ENCODE results near the gene EML5. TPM values are rescaled to one million over a fixed set of nuclear protein-coding genes. Genes with fewer than 3 reads are reported as not detected.
A peak's percentile ranks its signal among the peaks of the same experiment; 100 is the strongest.

The EML5 gene
- total and polyA plus RNA-seq, 2 of the 13 experiments (the other 11 are each of a cell fraction or from before 2014, with no cell fraction given): 0.11 TPM; not detected in 1

DNA sequence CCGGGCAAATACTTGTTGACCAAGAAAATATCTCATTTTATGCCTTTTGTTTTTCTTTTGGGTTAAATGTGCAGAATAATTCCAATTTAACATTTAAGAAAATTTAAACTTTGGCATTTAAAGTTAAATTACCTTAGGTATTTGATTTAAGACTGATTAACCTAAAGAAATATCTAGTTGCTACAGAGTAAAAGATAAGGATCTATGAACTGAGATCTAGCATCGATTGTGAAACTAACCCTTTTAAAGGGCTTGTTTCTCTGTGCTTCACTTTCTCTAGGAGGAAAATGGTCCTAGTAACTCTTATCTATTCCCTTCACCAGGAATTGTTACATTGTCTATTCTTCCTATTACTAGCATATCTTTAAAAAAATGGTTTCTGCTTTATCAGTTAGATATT, 29.1 kb upstream of the EML5 start:
- Histone ChIP-seq H3K4me2 (ENCODE audit: low read depth, low read length) (0 out of 2 replicates have a peak overlapping the region, but pooled peaks have one; percentile 8), H3K79me2 (ENCODE audit: insufficient read depth, low read length) (peaks cover 8% of the 10 kb centered on the region), H4K20me1 (ENCODE audit: insufficient read depth, low read length) (no peaks in the 10 kb centered on the region), H3K4me1 (ENCODE audit: insufficient read depth, low read length) (peaks cover 14% of the 10 kb centered on the region), H3K9me3 (ENCODE audit: low read length) (no peaks in the 10 kb centered on the region), H3K36me3 (replicated peaks in 1 of 2; ENCODE audit: control insufficient read depth in 1 of 2, insufficient read depth in 2 of 2, low read length in 2 of 2) (no peaks in the 10 kb centered on the region), H2AFZ (ENCODE audit: low read length) (no peak overlapping the region), H3K9ac (ENCODE audit: insufficient read depth, low read depth, low read length) (no peak overlapping the region), H3K27ac (ENCODE audit: extremely low read length, insufficient read depth, low read length) (no peak overlapping the region), H3K4me3 (replicated peaks in 1 of 3; ENCODE audit: insufficient read depth in 1 of 3, low read depth in 2 of 3, low read length in 3 of 3) (no peak overlapping the region), H3K27me3 (ENCODE audit: control insufficient read depth in 1 of 2, insufficient read depth in 2 of 2, low read length in 2 of 2) (peaks cover 0 to 6% of the 10 kb centered on the region in 2 experiments; a peak in 2 of 5 replicates)
- in situ Hi-C loops (cut with HindIII; ENCODE audit: extremely low pct_ligation_motif_present, low pct_unique_long_range_greater_than_20kb) (no loop called here), intact Hi-C loops (cut with micrococcal nuclease; ENCODE audit: unreplicated experiment) (loop anchor here (10.0 kb wide), 1 partner anchor 1947 kb away; no protein-coding TSS in a partner anchor)
- ATAC-seq: no peak
- POLR2A ChIA-PET: no interaction called here
- no peak for DNase-seq (ENCODE audit: low spot score)
- CTCF ChIA-PET (ENCODE audit: low intra/inter-chr PET ratio, low total read pairs): no interaction called here
- no TSS peak for BruUV-seq (replicated peaks)
- FAIRE-seq: no peak
- WGBS (ENCODE audit: low lambda C conversion rate): 0% methylated on average over 2 of the region's 2 CpGs
- TF ChIP-seq ZSCAN20 (CRISPR knock-in tag; IDR thresholded peaks at IDR 0.05; ENCODE audit: borderline replicate concordance) (no peak), ZNF512B (CRISPR knock-in tag; IDR thresholded peaks at IDR 0.05; ENCODE audit: borderline replicate concordance) (no peak), ZBTB42 (CRISPR knock-in tag; IDR thresholded peaks at IDR 0.05) (no peak), SRF (IDR thresholded peaks at IDR 0.05; ENCODE audit: low read depth, low read length) (no peak), MEF2D (CRISPR knock-in tag; IDR thresholded peaks at IDR 0.05) (no peak), HOXD1 (CRISPR knock-in tag; IDR thresholded peaks at IDR 0.05) (no peak), SNAI1 (CRISPR knock-in tag; IDR thresholded peaks at IDR 0.05; ENCODE audit: borderline replicate concordance) (no peak)
- TF ChIP-seq, protein P1, sequence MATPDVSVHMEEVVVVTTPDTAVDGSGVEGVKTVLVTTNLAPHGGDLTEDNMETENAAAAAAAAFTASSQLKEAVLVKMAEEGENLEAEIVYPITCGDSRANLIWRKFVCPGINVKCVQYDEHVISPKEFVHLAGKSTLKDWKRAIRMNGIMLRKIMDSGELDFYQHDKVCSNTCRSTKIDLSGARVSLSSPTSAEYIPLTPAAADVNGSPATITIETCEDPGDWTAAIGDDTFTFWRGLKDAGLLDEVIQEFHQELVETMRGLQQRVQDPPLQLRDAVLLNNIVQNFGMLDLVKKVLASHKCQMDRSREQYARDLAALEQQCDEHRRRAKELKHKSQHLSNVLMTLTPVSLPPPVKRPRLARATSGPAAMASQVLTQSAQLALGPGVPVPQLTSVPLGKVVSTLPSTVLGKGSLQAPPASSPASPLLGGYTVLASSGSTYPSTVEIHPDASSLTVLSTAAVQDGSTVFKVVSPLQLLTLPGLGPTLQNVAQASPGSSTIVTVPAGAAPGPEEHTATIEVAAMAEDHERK (CRISPR knock-in tag; IDR thresholded peaks at IDR 0.05; ENCODE audit: low read depth): no peak
